H9 (cell line): ENCODE data around the gene LRMDA. TPM values are rescaled to one million over a fixed set of nuclear protein-coding genes. Genes with fewer than 3 reads are reported as not detected.

ENCODE experiments used
- DNase-seq: peaks from one replicate; pipeline ENCODE4 v3.0.0-alpha.2; 2017
- H2AFZ ChIP-seq: one replicate; pipeline ENCODE4 v1.6.1; 2013; ENCODE audit warnings: mild to moderate bottlenecking, low read length, control low read depth, moderate library complexity
- H2AK5ac ChIP-seq: 2 replicates; pipeline ENCODE4 v1.6.1; 2013; ENCODE audit warnings: low read length, control low read depth, mixed read lengths; ENCODE audit not compliant: insufficient read length
- H2BK120ac ChIP-seq: one replicate; pipeline ENCODE4 v1.6.1; 2013; ENCODE audit warnings: low read depth, mild to moderate bottlenecking, low read length, control low read depth, inconsistent platforms; ENCODE audit not compliant: poor library complexity, severe bottlenecking
- H2BK12ac ChIP-seq: 2 replicates; pipeline ENCODE4 v1.6.1; 2013; ENCODE audit warnings: low read length, control low read depth, mixed read lengths, low read depth; ENCODE audit not compliant: insufficient read length
- H2BK15ac ChIP-seq: 2 replicates; pipeline ENCODE4 v1.6.1; 2013; ENCODE audit warnings: low read depth, low read length, control low read depth
- H2BK20ac ChIP-seq: one replicate; pipeline ENCODE4 v1.6.1; 2013; ENCODE audit warnings: low read depth, mild to moderate bottlenecking, low read length, control low read depth, inconsistent platforms; ENCODE audit not compliant: poor library complexity, severe bottlenecking
- H2BK5ac ChIP-seq: 2 replicates; pipeline ENCODE4 v1.6.1; 2013; ENCODE audit warnings: low read length, control low read depth, mixed read lengths; ENCODE audit not compliant: insufficient read length
- H3K14ac ChIP-seq: 2 replicates; pipeline ENCODE4 v1.6.1; 2013; ENCODE audit warnings: low read length, control low read depth; ENCODE audit not compliant: insufficient read depth
- H3K18ac ChIP-seq: 2 replicates; pipeline ENCODE4 v1.6.1; 2013; ENCODE audit warnings: low read depth, mild to moderate bottlenecking, mixed read lengths, low read length, control low read depth; ENCODE audit not compliant: insufficient read length
- H3K23ac ChIP-seq: 2 replicates; pipeline ENCODE4 v1.6.1; 2013; ENCODE audit warnings: low read length, control low read depth, mixed read lengths, low read depth; ENCODE audit not compliant: insufficient read length
- H3K23me2 ChIP-seq: 2 replicates; pipeline ENCODE4 v1.6.1; 2013; ENCODE audit warnings: low read depth, mild to moderate bottlenecking, mixed read lengths, low read length, control low read depth; ENCODE audit not compliant: insufficient read length, poor library complexity, severe bottlenecking
- H3K27ac ChIP-seq: 2 replicates; pipeline ENCODE4 v1.5.1; 2013; ENCODE audit warnings: low read length, control low read depth, mixed read lengths, low read depth; ENCODE audit not compliant: insufficient read length
- H3K27me3 ChIP-seq: 2 replicates; pipeline ENCODE4 v1.6.1; 2013; ENCODE audit warnings: low read length, control low read depth, inconsistent platforms; ENCODE audit not compliant: insufficient read depth
- H3K4ac ChIP-seq: 2 replicates; pipeline ENCODE4 v1.6.1; 2013; ENCODE audit warnings: low read depth, mild to moderate bottlenecking, control low read depth, inconsistent platforms, low read length, moderate library complexity
- H3K4me1 ChIP-seq: 2 replicates; pipeline ENCODE4 v1.6.1; 2013; ENCODE audit warnings: low read length, control low read depth, inconsistent platforms; ENCODE audit not compliant: insufficient read depth
- H3K4me2 ChIP-seq: 2 replicates; pipeline ENCODE4 v1.6.1; 2013; ENCODE audit warnings: low read length, control low read depth, mixed read lengths; ENCODE audit not compliant: insufficient read length, insufficient read depth
- H3K56ac ChIP-seq: 2 replicates; pipeline ENCODE4 v1.6.1; 2013; ENCODE audit warnings: low read depth, mild to moderate bottlenecking, mixed read lengths, low read length, control low read depth; ENCODE audit not compliant: insufficient read length
- H3K79me1 ChIP-seq: 2 replicates; pipeline ENCODE4 v1.6.1; 2013; ENCODE audit warnings: low read depth, mild to moderate bottlenecking, moderate library complexity, low read length, control low read depth, inconsistent platforms; ENCODE audit not compliant: insufficient read depth, poor library complexity, severe bottlenecking
- H3K79me2 ChIP-seq: 2 replicates; pipeline ENCODE4 v1.6.1; 2013; ENCODE audit warnings: low read length, control low read depth, inconsistent platforms; ENCODE audit not compliant: insufficient read depth
- H3K9ac ChIP-seq: 2 replicates; pipeline ENCODE4 v1.6.1; 2013; ENCODE audit warnings: low read length, control low read depth, mixed read lengths; ENCODE audit not compliant: insufficient read length; ENCODE audit errors: extremely low read depth
- H3K9me3 ChIP-seq: one replicate; pipeline ENCODE4 v1.6.1; 2013; ENCODE audit warnings: low read depth, low read length, inconsistent platforms; ENCODE audit not compliant: control insufficient read depth
- H3T11ph ChIP-seq: one replicate; pipeline ENCODE4 v1.6.1; 2013; ENCODE audit warnings: mild to moderate bottlenecking, low read length, control low read depth, inconsistent platforms
- H4K20me1 ChIP-seq: one replicate; pipeline ENCODE4 v1.6.1; 2013; ENCODE audit not compliant: control insufficient read depth, insufficient read length, insufficient read depth
- H4K5ac ChIP-seq: 2 replicates; pipeline ENCODE4 v1.6.1; 2013; ENCODE audit warnings: low read depth, mild to moderate bottlenecking, mixed read lengths, low read length, control low read depth; ENCODE audit not compliant: insufficient read length
- H4K8ac ChIP-seq: replicated peaks from 2 replicates; pipeline ENCODE4 v1.6.1; 2013; ENCODE audit warnings: low read length, control low read depth, mixed read lengths, low read depth; ENCODE audit not compliant: insufficient read length
- H4K91ac ChIP-seq: 2 replicates; pipeline ENCODE4 v1.6.1; 2013; ENCODE audit warnings: low read depth, mild to moderate bottlenecking, moderate library complexity, mixed read lengths, low read length, control low read depth; ENCODE audit not compliant: insufficient read length
- H3K27ac Mint-ChIP-seq, 3 experiments: 2 replicates in 2 of 3; 3 replicates in 1 of 3; pipeline ENCODE4 v1.8.0; 2020 to 2021; ENCODE audit warnings: mixed read lengths in 3 of 3, mild to moderate bottlenecking in 1 of 3, moderate library complexity in 1 of 3
- H3K27me3 Mint-ChIP-seq: 2 replicates; pipeline ENCODE4 v1.8.0; 2021; ENCODE audit warnings: low read depth, mild to moderate bottlenecking, moderate library complexity, mixed read lengths
- H3K36me3 Mint-ChIP-seq, 3 experiments: 2 replicates in 2 of 3; 3 replicates in 1 of 3; pipeline ENCODE4 v1.8.0; 2020 to 2021; ENCODE audit warnings: low read depth in 3 of 3, mixed read lengths in 3 of 3; ENCODE audit not compliant: insufficient read depth in 1 of 3
- H3K4me1 Mint-ChIP-seq, 2 experiments: 2 replicates each; pipeline ENCODE4 v1.8.0; 2020; ENCODE audit warnings: mixed read lengths in 2 of 2
- H3K4me3 Mint-ChIP-seq, 2 experiments: 2 replicates in 1 of 2; 3 replicates in 1 of 2; pipeline ENCODE4 v1.8.0; 2020 to 2021; ENCODE audit warnings: mild to moderate bottlenecking in 2 of 2, mixed read lengths in 2 of 2, moderate library complexity in 1 of 2
- H3K9me3 Mint-ChIP-seq, 2 experiments: 2 replicates in 1 of 2; 3 replicates in 1 of 2; pipeline ENCODE4 v1.8.0; 2020; ENCODE audit warnings: mild to moderate bottlenecking in 2 of 2, mixed read lengths in 2 of 2, moderate library complexity in 1 of 2
- CTCF ChIP-seq: fragments of 200-600 bp; sonication (generic); conservative IDR thresholded peaks from 3 replicates; pipeline ENCODE4 v1.8.0; 2021; ENCODE audit warnings: antibody characterized with exemption, mild to moderate bottlenecking
- WGBS: extraction: QIAGEN DNeasy Blood & Tissue Kit; methylation state at CpG from one replicate; pipeline ENCODE4 v1.1.7; 2013; ENCODE audit warnings: missing lambda C conversion rate, low lambda C conversion rate, mixed read lengths; ENCODE audit not compliant: insufficient read length; ENCODE audit errors: extremely low coverage; 5-methylcytosine and 5-hydroxymethylcytosine counted together
- total RNA-seq: library from RNA; stranded (reverse); gene quantifications from 2 replicates; pipeline ENCODE4 v1.2.1, GENCODE V29; 2021

LRMDA gene
- total RNA-seq, 1 experiment from 2014 or later: 1.8 TPM

DNA sequence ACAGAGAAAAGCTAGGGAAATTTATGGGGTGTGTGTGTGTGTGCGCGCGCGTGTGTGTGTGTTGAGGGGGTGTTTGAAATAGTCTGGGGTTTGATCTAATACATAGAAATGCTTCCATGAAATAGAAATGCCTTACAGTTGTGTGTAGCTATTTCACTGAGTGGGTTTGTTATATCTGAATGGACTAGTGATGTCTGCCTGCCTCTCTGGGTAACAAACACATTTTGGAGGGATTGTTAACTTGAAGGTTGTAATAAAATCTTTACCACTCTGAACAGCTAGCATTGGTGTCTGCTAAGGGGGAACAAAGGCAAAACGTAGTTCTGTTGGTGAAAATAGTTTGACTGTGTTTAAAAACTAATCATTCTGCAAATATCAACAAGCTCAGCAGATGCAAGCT, 509.3 kb downstream of the LRMDA start:
- Histone ChIP-seq H4K91ac (no peak overlapping the region), H4K8ac (no peak overlapping the region), H2BK120ac (no peak overlapping the region), H3K9me3 (no peaks in the 10 kb centered on the region), H3K4me2 (no peak overlapping the region), H3K23ac (no peak overlapping the region), H2BK20ac (no peak overlapping the region), H3K4me1 (no peaks in the 10 kb centered on the region; the same call in 1 of the 2 replicates), H3K23me2 (no peaks in the 10 kb centered on the region), H3K79me2 (no peaks in the 10 kb centered on the region), H3K14ac (no peak overlapping the region), H3K56ac (no peak overlapping the region), H4K5ac (no peak overlapping the region), H2BK5ac (no peak overlapping the region), H3K27ac (no peak overlapping the region), H4K20me1 (no peaks in the 10 kb centered on the region), H2AFZ (no peak overlapping the region), H3K9ac (no peak overlapping the region), H3K4ac (no peak overlapping the region), H2BK12ac (no peak overlapping the region), H2BK15ac (no peak overlapping the region), H2AK5ac (no peak overlapping the region), H3K27me3 (no peaks in the 10 kb centered on the region), H3K18ac (no peak overlapping the region), H3T11ph (no peak overlapping the region), H3K79me1 (no peaks in the 10 kb centered on the region)
- Mint-ChIP-seq H3K4me3 (no peak overlapping the region), H3K4me1 (peaks cover 0 to 2% of the 10 kb centered on the region in 2 experiments; a peak in 1 of 4 replicates), H3K27me3 (peaks cover 2% of the 10 kb centered on the region; the same call in 1 of the 2 replicates), H3K36me3 (peaks cover 0 to 4% (median 2%) of the 10 kb centered on the region in 3 experiments; a peak in 3 of 7 replicates), H3K27ac (no peak overlapping the region), H3K9me3 (peaks cover 3 to 7% of the 10 kb centered on the region in 2 experiments)
- 100% methylated on average over 4 of the region's 5 CpGs for WGBS
- no peak for TF ChIP-seq CTCF
- DNase-seq: no peak
